Neuronal stem cell (in vitro differentiated cells): Measurements from ENCODE around the gene TMEM116.

ENCODE experiments used
- DNase-seq: peaks from one replicate; pipeline ENCODE4 v3.0.0-alpha.2; 2013; ENCODE audit warnings: low spot score
- H2AFZ ChIP-seq: one replicate; pipeline ENCODE4 v1.6.1; 2013; ENCODE audit warnings: mild to moderate bottlenecking, low read length, inconsistent platforms
- H2AK5ac ChIP-seq: 2 replicates; pipeline ENCODE4 v1.6.1; 2013; ENCODE audit warnings: low read depth, mild to moderate bottlenecking, inconsistent platforms, low read length, moderate library complexity, mixed read lengths
- H2BK120ac ChIP-seq: 2 replicates; pipeline ENCODE4 v1.6.1; 2013; ENCODE audit warnings: low read depth, mild to moderate bottlenecking, inconsistent platforms, low read length, moderate library complexity, mixed read lengths
- H2BK12ac ChIP-seq: one replicate; pipeline ENCODE4 v1.6.1; 2013; ENCODE audit warnings: low read length, inconsistent platforms
- H2BK15ac ChIP-seq: 2 replicates; pipeline ENCODE4 v1.6.1; 2013; ENCODE audit warnings: mild to moderate bottlenecking, low read length, inconsistent platforms, mixed read lengths
- H2BK5ac ChIP-seq: one replicate; pipeline ENCODE4 v1.6.1; 2013; ENCODE audit warnings: inconsistent platforms, mild to moderate bottlenecking, low read length, moderate library complexity
- H3K14ac ChIP-seq: one replicate; pipeline ENCODE4 v1.6.1; 2013; ENCODE audit warnings: low read length, inconsistent platforms
- H3K18ac ChIP-seq: 2 replicates; pipeline ENCODE4 v1.6.1; 2013; ENCODE audit warnings: low read length, inconsistent platforms
- H3K23ac ChIP-seq: 2 replicates; pipeline ENCODE4 v1.6.1; 2013; ENCODE audit warnings: low read depth, mild to moderate bottlenecking, mixed read lengths, low read length, inconsistent platforms; ENCODE audit not compliant: poor library complexity
- H3K27ac ChIP-seq: replicated peaks from 3 replicates; pipeline ENCODE4 v1.5.1; 2013; ENCODE audit warnings: low read length, inconsistent platforms
- H3K27me3 ChIP-seq, 3 experiments: 2 replicates each; pipeline ENCODE4 v1.6.1; 2013; ENCODE audit warnings: low read length in 3 of 3, mild to moderate bottlenecking in 2 of 3, inconsistent platforms in 1 of 3, low read depth in 1 of 3, mixed read lengths in 1 of 3, moderate library complexity in 1 of 3; ENCODE audit not compliant: control insufficient read depth in 3 of 3, insufficient read depth in 3 of 3
- H3K36me3 ChIP-seq, 2 donors: replicated peaks in 1 of 2; 2 replicates each; pipeline ENCODE4 v1.6.1; 2013; ENCODE audit warnings: low read length in 2 of 2; ENCODE audit not compliant: control insufficient read depth in 2 of 2, insufficient read depth in 2 of 2
- H3K4ac ChIP-seq: 2 replicates; pipeline ENCODE4 v1.6.1; 2013; ENCODE audit warnings: inconsistent platforms, mild to moderate bottlenecking, low read length, moderate library complexity
- H3K4me1 ChIP-seq, 2 donors: 1 replicate in 1 of 2; 2 replicates in 1 of 2; pipeline ENCODE4 v1.6.1; 2013; ENCODE audit warnings: low read length in 2 of 2, low read depth in 1 of 2; ENCODE audit not compliant: control insufficient read depth in 2 of 2, insufficient read depth in 1 of 2
- H3K4me2 ChIP-seq: one replicate; pipeline ENCODE4 v1.6.1; 2013; ENCODE audit warnings: mild to moderate bottlenecking, low read length, inconsistent platforms; ENCODE audit not compliant: insufficient read depth, poor library complexity, severe bottlenecking
- H3K4me3 ChIP-seq, 2 donors: 2 replicates each; pipeline ENCODE4 v1.5.1; 2013; ENCODE audit warnings: low read length in 2 of 2, mild to moderate bottlenecking in 2 of 2, inconsistent platforms in 1 of 2, moderate library complexity in 1 of 2
- H3K79me1 ChIP-seq: one replicate; pipeline ENCODE4 v1.6.1; 2013; ENCODE audit warnings: low read depth, mild to moderate bottlenecking, inconsistent platforms, low read length, moderate library complexity
- H3K9ac ChIP-seq: one replicate; pipeline ENCODE4 v1.6.1; 2013; ENCODE audit warnings: mild to moderate bottlenecking, low read depth, low read length, inconsistent platforms; ENCODE audit not compliant: poor library complexity
- H3K9me3 ChIP-seq, 2 donors: replicated peaks in 1 of 2; 2 replicates each; pipeline versions ENCODE3 to v1.6.1; 2013; ENCODE audit warnings: low read length in 2 of 2, mild to moderate bottlenecking in 2 of 2, inconsistent platforms in 1 of 2, low read depth in 1 of 2, mixed read lengths in 1 of 2, moderate library complexity in 1 of 2; ENCODE audit not compliant: control insufficient read depth in 2 of 2, insufficient read depth in 1 of 2
- H4K8ac ChIP-seq: one replicate; pipeline ENCODE4 v1.6.1; 2013; ENCODE audit warnings: low read depth, mild to moderate bottlenecking, inconsistent platforms, low read length, moderate library complexity
- H4K91ac ChIP-seq: one replicate; pipeline ENCODE4 v1.6.1; 2013; ENCODE audit warnings: low read length, low read depth, mild to moderate bottlenecking, inconsistent platforms; ENCODE audit not compliant: poor library complexity
- WGBS, 2 donors: extraction: QIAGEN DNeasy Blood & Tissue Kit; methylation state at CpG; one replicate each; pipeline ENCODE4 v1.1.7; 2013; ENCODE audit warnings: missing lambda C conversion rate in 2 of 2, mixed read lengths in 1 of 2; ENCODE audit not compliant: insufficient read length in 2 of 2, insufficient replicate concordance in 1 of 2; ENCODE audit errors: extremely low coverage in 2 of 2; 5-methylcytosine and 5-hydroxymethylcytosine counted together

The TMEM116 gene

DNA sequence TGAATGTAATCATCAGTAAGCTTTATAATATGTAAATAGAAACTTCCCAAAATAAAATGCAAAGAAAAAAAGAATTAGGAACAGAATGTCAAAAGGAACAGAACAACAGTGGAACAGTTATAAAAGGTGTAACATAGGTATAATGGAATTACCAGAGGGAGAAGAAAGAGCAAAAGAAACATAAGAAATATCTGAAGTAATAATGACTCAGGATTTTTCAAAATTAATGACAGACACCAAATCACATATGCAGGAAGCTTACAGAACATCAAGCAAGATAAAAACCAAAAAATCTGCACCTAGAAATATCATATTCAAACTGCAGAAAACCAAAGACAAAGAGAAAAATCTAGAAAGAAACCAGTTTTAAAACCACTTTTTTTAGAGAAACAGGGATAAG, 36.1 kb downstream of the TMEM116 start:
- Histone ChIP-seq H3K4me2 (no peak overlapping the region), H3K4me1 (no peaks in the 10 kb centered on the region), H4K91ac (no peak overlapping the region), H2AFZ (no peak overlapping the region), H2BK5ac (no peak overlapping the region), H3K4ac (no peak overlapping the region), H3K27ac (no peak overlapping the region), H3K79me1 (no peaks in the 10 kb centered on the region), H2AK5ac (no peak overlapping the region), H3K14ac (no peak overlapping the region), H3K18ac (no peak overlapping the region), H2BK15ac (no peak overlapping the region), H3K23ac (no peak overlapping the region), H3K27me3 (no peaks in the 10 kb centered on the region), H3K9me3 (no peaks in the 10 kb centered on the region), H3K4me3 (no peak overlapping the region), H4K8ac (no peak overlapping the region), H3K9ac (no peak overlapping the region), H3K36me3 (peaks cover 0 to 9% of the 10 kb centered on the region in 2 donors), H2BK12ac (no peak overlapping the region), H2BK120ac (no peak overlapping the region)
- no peak for DNase-seq

DNA sequence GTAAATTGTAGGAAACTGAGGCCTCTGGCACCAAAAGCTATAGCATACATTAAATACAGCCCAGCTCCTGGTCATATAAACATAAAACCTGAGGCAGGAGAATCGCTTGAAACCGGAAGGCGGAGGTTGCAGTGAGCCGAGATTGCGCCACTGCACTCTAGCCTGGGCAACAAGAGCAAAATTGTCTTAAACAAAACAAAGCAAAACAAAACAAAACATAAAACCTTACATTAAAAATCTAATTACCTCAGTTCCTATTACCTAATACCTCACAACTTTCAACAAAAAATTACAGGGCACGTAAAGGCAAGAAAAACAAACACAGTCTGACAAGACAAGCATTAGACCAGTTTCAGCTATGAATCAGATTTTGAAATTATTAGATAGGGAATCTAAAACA, 36.7 kb downstream of the TMEM116 start:
- Histone ChIP-seq H4K8ac (no peak overlapping the region), H2BK5ac (no peak overlapping the region), H3K4ac (no peak overlapping the region), H3K18ac (no peak overlapping the region), H3K23ac (no peak overlapping the region), H2BK12ac (no peak overlapping the region), H2BK15ac (no peak overlapping the region), H3K27ac (no peak overlapping the region), H3K4me1 (no peaks in the 10 kb centered on the region), H2BK120ac (no peak overlapping the region), H3K4me3 (no peak overlapping the region), H3K9ac (no peak overlapping the region), H3K79me1 (no peaks in the 10 kb centered on the region), H3K36me3 (peaks cover 0 to 9% of the 10 kb centered on the region in 2 donors), H3K14ac (no peak overlapping the region), H3K9me3 (peaks cover 0 to under 1% of the 10 kb centered on the region in 2 donors), H3K4me2 (no peak overlapping the region), H4K91ac (no peak overlapping the region), H2AFZ (no peak overlapping the region), H3K27me3 (no peaks in the 10 kb centered on the region), H2AK5ac (no peak overlapping the region)
- no peak for DNase-seq
- WGBS, 2 donors = no CpG with 5 or more reads among the region's 6 CpGs

DNA sequence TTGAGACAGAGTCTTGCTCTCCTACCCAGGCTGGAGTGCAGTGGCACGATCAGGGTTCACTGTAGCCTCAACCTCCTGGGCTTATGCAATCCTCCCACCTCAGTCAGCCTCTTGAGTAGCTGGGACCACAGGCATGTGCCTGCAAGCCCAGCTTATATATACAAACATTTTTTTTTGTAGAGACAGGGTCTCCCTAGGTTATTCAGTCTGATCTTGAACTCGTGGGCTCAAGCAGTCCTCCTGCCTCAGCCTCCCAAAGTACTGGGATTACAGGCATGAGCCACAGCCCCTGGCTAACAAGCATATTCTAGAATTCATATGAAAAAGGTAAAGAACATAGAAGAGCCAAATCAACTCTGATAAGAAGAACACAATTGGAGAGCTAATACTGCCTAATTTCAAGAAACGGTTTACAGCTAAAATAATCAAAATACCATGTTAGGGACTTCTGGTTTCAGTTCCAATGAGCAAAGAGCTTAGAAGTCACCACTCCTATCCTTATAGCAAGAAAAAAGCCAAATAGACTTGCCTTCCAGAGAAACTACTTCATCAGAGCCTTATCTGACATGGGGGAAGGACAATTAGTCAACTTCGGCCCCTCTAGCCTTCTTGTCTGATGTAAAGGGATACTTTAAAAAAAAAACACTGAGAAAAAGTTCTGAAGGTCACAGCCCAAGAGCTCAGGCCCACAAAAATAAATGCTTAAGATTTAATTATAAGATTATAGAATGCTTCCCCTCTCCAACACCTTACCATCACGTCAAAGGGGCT, 37.6 kb downstream of the TMEM116 start:
- Histone ChIP-seq H3K4me1 (no peaks in the 10 kb centered on the region), H3K18ac (no peak overlapping the region), H3K14ac (no peak overlapping the region), H4K91ac (no peak overlapping the region), H2BK120ac (no peak overlapping the region), H3K27me3 (no peaks in the 10 kb centered on the region), H2BK12ac (no peak overlapping the region), H4K8ac (no peak overlapping the region), H3K4me3 (no peak overlapping the region), H3K79me1 (no peaks in the 10 kb centered on the region), H2AK5ac (no peak overlapping the region), H3K9me3 (peaks cover 0 to 7% of the 10 kb centered on the region in 2 donors), H3K27ac (no peak overlapping the region), H3K23ac (no peak overlapping the region), H3K4ac (no peak overlapping the region), H3K4me2 (no peak overlapping the region), H2BK5ac (no peak overlapping the region), H2AFZ (no peak overlapping the region), H2BK15ac (no peak overlapping the region), H3K36me3 (peaks cover 0 to 9% of the 10 kb centered on the region in 2 donors), H3K9ac (no peak overlapping the region)
- WGBS, 2 donors = no CpG with 5 or more reads among the region's 5 CpGs
- no peak for DNase-seq

DNA sequence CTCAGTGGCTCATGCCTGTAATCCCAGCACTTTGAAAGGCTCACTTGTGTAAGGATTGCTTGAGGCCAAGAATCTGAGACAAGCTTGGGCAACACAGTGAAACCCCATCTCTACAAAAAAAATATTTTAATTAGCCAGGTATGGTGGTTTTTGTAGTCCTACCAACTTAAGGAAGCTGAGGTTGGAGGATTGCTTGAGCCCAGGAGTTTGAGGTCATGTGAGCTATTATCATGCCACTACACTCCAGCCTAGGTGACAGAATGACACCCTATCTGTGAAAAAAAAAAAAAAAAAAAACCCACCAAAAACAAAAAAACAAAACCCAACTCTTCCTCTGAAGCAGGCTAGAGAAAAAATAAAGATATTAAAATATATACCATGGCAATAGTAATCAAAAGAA, 41.2 kb downstream of the TMEM116 start:
- no peak for DNase-seq
- H3K23ac ChIP-seq = no peak overlapping the region
- no peak overlapping the region for H2AFZ ChIP-seq
- no peaks in the 10 kb centered on the region for H3K79me1 ChIP-seq
- H2BK15ac ChIP-seq = no peak overlapping the region
- no peak overlapping the region for H2BK5ac ChIP-seq
- no peak overlapping the region for H2BK120ac ChIP-seq
- H2BK12ac ChIP-seq = no peak overlapping the region
- no peak overlapping the region for H3K4me3 ChIP-seq
- H3K36me3 ChIP-seq = peaks cover 0 to 5% of the 10 kb centered on the region in 2 donors
- H3K27me3 ChIP-seq = no peaks in the 10 kb centered on the region
- no peak overlapping the region for H2AK5ac ChIP-seq
- no peaks in the 10 kb centered on the region for H3K4me1 ChIP-seq
- H3K27ac ChIP-seq = no peak overlapping the region
- H3K9me3 ChIP-seq = peaks cover 0 to 7% of the 10 kb centered on the region in 2 donors
- no peak overlapping the region for H3K18ac ChIP-seq
- no peak overlapping the region for H4K91ac ChIP-seq
- H3K4me2 ChIP-seq = no peak overlapping the region
- H4K8ac ChIP-seq = no peak overlapping the region
- no peak overlapping the region for H3K4ac ChIP-seq
- H3K14ac ChIP-seq = no peak overlapping the region
- H3K9ac ChIP-seq = no peak overlapping the region
